GM23248 (cell line): ENCODE results near the gene DSG2.

Experiments
- EZH2 ChIP-seq: fragments of 200-600 bp; sonication (generic); IDR thresholded peaks from 2 replicates; pipeline ENCODE4 v1.6.1; 2018; ENCODE audit warnings: antibody characterized with exemption, mild to moderate bottlenecking; ENCODE audit not compliant: insufficient read depth, poor library complexity, severe bottlenecking
- EZH2phosphoT487 ChIP-seq: fragments of 200-600 bp; sonication (generic); IDR thresholded peaks from 2 replicates; pipeline ENCODE4 v1.6.1; 2018; ENCODE audit warnings: antibody characterized with exemption, moderate library complexity, mild to moderate bottlenecking, low read depth; ENCODE audit not compliant: insufficient read depth

DNA sequence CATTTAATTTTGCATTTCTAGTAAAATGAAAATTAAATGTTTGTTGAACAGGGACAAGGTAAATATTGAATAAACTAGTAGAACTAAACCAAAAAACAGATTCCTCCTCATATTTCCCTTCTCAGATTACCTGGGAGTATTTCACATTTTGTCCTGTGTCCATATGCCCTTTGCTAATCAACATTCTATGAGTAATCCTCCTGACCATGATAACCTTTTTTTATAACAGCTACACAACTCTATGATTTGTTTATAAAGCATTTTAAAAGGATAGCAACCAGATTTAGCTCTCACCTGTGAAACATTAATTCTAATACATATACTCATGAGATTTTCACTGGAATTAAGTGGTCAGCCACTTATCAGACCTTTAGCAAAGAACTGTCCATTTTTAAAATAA, 7.1 kb upstream of the DSG2 start:
- TF ChIP-seq EZH2 (no peak), EZH2phosphoT487 (no peak)
